Raji (cell line): ENCODE data around the gene DQX1.

Experiments used
- POLR2A ChIP-seq: IDR thresholded peaks from 2 replicates; pipeline ENCODE4 v1.6.1; 2011; ENCODE audit warnings: low read depth, low read length, control low read depth; ENCODE audit not compliant: insufficient read depth

The DQX1 gene

GRCh38 chr2:74481961-74482800 lies 43.9 kb downstream of the DQX1 start:
- TF ChIP-seq POLR2A = no peak; the same call in 1 of the 2 replicates

GRCh38 chr2:74481431-74481830 lies 44.6 kb downstream of the DQX1 start:
- TF ChIP-seq POLR2A = no peak

GRCh38 chr2:74474899-74475298 lies 51.1 kb downstream of the DQX1 start:
- no peak for TF ChIP-seq POLR2A

- TF ChIP-seq POLR2A = no peak
Observed at GRCh38 chr2:74474481-74474880, 51.5 kb downstream of the DQX1 start.

GRCh38 chr2:74472945-74473258 lies 53.1 kb downstream of the DQX1 start:
- TF ChIP-seq POLR2A = no peak

- peak; percentile 92 for TF ChIP-seq POLR2A
Observed at GRCh38 chr2:74472086-74472944, 53.7 kb downstream of the DQX1 start, which contains the start of gene MRPL53. Gene MRPL53 (minus strand): TSS chr2:74472680. CDS start chr2:74472660, 20 bp downstream.

GRCh38 chr2:74471332-74472065 lies 54.5 kb downstream of the DQX1 start:
- no peak for TF ChIP-seq POLR2A
